ENCODE data around the gene SNUPN.
"Not testable (repeated sequence)": the region's sequence is repeated elsewhere in the genome, so short reads cannot be mapped to it uniquely, and the experiment has no call there.

Gene SNUPN

DNA sequence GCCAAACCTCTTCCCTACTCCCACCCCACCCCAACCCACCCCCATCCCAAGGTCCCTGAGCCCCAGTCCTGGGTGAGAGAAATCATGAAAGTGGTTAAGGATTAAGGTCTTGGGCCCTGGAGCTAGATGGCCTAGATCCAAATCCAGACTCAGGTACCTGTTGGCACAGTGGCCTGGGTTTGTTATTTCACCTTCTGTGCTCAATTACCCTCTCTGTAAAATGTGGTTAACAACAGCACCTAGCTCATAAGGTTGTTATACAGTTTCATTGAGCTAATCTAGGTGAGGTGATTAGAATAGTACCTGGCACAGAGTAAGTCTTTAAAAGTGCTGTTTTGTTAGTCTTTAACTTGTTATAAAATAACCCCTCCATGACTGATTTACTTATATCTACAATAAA is 6.4 kb upstream of the SNUPN start:
- DNase-seq, result no peak

- no peak for DNase-seq
Measured at GRCh38 chr15:75622505-75622904, 3.0 kb downstream of the SNUPN start.

- DNase-seq, result no peak
Measured at GRCh38 chr15:75620841-75621391, 4.6 kb downstream of the SNUPN start.

- DNase-seq, result no peak
Measured at GRCh38 chr15:75620058-75620820, 5.3 kb downstream of the SNUPN start.

DNA sequence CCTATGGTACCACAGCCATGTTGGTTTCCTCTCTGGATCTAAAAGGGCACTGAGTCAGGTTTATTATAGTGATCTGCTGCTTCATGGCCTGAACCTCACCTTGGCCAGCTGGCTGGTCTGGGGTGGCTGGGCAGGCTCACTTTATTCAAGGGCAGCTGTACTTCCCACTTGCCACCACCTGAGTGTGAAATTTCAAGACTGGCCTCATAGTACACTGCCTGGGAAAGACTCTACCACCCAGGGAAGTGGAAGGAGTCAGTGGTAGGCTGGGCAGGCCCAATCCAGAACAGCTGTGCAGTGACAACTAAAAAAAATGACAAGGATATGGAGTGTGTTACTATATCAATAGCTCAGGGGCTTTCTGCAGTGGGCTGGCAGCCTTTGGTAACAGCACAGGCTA is 8.8 kb downstream of the SNUPN start:
- no peak for DNase-seq

DNA sequence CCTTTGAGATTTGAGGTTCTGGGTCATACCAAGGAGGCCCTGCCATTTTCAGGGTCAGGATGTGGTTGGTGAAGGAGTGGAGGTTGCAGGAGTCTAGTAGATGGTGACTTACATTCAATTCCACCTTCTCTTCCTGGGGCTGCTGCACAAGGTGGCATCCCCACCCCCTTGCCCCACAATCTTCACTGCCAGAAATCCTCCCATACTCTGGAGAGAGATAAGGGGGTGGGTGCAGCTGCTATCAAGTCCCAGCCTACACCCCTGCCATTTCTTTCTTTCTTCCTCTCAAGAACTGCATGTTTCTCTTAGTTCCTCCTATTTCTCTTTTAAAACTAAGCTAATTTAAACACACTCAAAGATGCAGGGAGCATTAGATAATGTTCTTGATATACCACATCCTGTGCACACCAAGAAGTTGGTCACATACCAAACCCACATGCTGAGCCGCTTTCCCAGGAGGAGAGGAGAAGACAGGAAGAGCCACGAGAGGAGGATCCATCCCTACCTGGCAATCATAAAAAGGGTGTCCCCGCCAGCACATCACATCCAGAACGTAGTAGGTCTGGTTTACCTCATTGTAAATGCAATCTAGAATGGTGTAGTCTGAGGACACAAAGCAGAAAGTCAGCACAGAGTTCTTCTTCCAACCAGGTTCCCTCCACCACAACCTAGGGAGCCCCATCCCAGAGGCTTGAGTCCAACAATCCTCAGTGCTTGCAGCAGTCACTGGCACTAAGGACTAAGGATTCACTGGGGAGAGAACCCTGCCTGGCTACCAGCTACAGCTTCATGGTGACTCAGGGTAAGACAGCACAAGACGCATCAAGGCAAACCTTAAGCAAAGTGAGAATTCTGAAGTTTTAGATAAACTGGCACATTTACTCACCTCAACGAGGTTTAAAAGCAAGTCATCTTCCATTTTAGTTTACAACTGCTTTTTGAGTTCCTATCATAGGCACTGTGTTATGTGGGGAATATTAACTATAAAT is 18.5 kb downstream of the SNUPN start:
- peak in 1 of 2 donors; percentile 49 for DNase-seq

DNA sequence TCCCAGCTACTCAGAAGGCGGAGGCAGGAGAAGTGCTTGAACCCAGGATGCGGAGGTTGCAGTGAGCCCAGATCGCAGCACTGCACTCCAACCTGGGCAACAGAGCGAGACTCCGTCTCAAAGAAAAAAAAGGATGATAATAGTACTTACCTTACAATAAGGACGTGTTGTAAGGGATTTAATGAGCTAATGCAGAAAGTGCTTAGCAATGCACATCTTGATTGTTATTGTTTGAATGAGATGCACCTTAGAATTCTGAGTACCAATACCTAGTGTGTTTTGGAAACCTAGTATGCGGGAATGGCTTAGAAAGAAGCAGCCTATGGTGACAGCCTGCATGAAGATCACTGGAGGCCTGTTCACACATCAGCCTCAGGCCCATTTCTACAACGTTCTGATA is 19.5 kb downstream of the SNUPN start:
- DNase-seq, result no peak

DNA sequence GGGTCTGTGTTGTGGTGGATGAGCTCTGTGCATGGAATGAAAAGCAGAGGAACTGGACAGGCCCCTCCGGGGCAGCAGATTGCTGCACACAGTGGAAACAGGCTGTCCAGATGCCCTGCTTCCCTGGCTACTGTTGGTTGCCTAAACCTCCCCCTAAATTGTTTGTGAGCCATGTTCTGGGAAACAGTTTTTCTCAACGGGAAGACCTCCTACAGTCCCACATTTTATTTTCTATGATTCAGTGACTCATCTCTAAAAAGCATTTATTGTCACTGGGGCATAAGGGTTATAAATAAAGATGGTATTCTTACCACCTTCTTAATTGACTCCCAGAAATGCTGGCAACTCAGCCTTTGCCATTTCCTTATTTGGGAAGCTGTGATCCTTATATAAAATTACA is 26.1 kb downstream of the SNUPN start:
- no peak for DNase-seq

DNA sequence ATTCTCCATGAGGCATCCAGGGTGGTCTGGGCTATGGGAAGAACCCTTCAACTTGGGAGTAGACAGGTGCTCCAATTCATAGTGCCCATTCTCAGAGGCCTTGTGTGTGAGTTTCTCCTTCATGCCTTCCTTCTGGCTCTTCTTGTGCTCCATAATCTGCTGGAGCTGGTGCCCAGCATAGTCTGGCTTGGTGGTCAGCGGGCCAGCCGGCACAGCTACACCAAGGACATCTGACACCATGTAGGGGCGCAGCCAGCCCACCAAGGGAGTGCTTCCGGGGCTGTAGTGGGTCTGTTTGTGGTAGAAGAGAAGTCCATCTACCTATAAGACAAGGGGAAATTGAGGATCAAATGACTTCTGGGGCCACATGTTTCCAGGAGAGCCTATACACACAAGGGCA is 27.2 kb downstream of the SNUPN start:
- no peak for DNase-seq

- peak; percentile 36 to 69 for DNase-seq
Measured at GRCh38 chr15:75597667-75598341, 27.7 kb downstream of the SNUPN start.

- DNase-seq, result no peak
Measured at GRCh38 chr15:75596703-75597345, 28.7 kb downstream of the SNUPN start.

DNA sequence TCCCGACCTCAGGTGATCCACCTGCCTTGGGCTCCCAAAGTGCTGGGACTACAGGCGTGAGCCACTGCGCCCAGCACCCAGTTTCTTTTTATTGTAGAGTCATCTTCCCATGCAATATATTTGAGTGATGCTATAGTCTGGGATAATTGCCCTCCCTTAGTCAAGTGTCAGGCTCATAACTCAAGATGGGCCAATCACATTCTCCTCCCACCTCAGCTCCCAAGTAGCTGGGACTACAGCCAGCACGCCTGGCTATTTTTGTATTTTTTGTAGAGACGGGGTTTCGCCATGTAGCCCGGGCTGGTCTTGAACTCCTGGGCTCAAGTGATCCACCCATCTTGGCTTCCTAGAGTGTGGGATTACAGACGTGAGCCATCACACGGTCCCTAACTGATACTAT is 31.2 kb downstream of the SNUPN start:
- no peak for DNase-seq

DNA sequence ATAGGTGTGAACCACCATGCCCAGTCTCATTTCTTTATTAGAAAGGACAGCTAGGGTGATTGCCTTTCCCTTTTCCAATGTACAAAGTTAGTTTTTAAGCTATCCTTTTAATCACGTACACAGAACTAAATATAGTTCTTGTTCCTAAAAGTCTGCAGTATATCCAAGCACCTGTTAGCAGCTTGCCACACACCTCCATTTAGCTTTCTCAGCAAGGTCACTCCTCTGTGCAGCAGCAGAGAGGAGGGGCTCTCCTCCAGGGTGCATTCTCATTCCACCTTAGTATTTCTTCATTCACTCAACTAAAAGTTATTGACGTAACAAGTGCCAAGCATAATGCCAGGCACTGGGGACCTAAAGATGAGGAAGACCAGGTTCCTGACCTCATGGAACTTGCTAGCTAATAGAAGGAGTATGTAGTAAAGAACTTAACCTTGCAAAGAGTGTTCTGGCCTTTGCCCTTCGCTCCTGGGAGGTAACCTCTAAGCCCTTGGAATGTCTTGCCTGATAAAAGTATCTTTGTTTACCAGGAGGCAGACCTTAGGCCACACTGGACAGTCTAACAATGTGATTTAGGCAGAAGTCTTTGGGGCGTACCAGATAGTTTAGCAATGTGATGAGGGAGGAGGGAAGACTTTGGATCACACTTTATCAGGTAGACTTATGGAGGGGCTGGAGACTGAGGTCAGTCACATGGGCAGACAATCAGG is 33.7 kb downstream of the SNUPN start:
- no peak for DNase-seq

GRCh38 chr15:75590239-75590638 is 35.3 kb downstream of the SNUPN start:
- DNase-seq, result no peak

- no peak for DNase-seq
Measured at GRCh38 chr15:75589071-75589470, 36.5 kb downstream of the SNUPN start.

DNA sequence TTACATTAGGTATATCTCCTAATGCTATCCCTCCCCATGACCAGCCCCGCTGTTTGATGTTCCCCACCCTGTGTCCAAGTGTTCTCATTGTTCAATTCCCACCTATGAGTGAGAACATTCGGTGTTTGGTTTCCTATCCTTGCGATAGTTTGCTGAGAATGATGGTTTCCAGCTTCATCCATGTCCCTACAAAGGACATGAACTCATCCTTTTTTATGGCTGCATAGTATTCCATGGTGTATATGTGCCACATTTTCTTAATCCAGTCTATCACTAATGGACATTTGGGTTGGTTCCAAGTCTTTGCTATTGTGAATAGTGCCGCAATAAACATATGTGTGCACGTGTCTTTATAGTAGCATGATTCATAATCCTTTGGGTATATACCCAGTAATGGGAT is 39.1 kb downstream of the SNUPN start:
- DNase-seq, result not testable (repeated sequence)

- no peak for DNase-seq
Measured at GRCh38 chr15:75584121-75584520, 41.4 kb downstream of the SNUPN start.

DNA sequence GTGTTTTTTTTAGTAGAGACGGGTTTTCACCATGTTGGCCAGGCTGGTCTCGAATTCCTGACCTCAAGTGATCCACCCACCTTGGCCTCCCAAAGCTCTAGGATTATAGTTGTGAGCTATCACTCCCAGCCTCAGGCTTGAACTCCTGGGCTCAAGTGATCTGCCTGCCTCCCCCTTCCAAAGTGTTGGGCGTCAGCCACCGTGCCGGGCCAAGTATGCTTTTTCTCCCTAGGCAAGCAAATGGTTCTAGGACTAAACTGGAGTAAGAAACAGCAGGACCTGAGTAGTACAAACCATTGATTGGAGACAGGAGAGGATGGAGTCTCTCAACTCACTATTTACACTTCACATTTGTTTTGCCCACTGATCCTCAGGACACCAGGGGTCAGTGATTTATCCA is 41.8 kb downstream of the SNUPN start:
- DNase-seq, result no peak

GRCh38 chr15:75582943-75583342 is 42.6 kb downstream of the SNUPN start:
- not testable (repeated sequence) for DNase-seq

DNA sequence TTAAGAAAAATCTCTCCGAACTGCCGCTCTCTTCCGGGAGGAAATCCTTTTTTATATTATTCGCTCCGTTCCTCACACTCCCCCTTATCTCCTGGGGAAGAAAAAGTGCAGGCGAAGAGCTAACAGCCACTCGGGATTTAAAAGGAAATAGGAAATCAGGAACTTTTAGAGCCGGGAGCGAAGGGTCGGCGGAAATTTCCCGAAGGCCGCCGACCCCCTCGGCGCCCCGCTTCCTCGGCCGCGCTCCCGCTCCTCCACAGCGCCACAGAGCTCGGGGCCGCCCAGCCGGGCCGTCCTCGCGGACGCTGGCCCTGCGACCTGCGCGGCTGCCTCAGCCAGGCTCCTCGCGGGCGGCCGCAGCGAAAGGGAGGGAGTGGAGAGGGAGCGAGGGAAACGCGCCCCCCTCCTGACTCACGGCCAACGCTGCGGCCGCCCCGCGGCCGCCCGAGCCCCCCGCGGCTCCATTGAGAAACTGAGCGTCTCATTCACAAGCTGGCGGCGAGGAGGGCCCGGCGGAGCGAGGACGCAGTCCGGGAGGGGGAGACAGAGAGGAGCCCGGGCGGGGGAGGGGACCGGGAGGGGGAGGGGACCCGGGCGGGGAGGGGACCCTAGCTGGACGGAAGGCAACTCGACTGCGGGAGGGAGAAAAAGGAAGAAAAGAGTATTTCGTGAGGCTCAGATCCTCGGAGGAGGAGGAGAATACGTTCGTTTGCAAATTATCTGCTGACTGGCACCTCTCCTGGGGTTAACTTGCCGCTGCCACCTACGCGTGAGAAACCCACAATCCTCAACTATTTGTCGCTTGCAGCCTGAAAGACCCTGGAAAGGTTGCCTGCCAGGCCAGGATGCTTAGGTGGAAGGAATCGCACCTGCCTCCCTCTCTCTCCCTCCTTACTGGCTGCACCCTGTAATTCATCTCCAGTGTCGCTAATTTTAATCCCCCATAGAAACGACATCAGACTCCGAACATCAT is 46.3 kb downstream of the SNUPN start, which contains the start of gene PTPN9:
Gene PTPN9, minus strand, starts transcription at position 368 of the 973 bp plus-strand sequence. CDS start 539 bp downstream, outside the sequence.
- DNase-seq, result peak; percentile 62 to 75
